COR-L47 (cell line): Measurements from ENCODE around the gene ANKRD44.

Source experiments
- DNase-seq: peaks from one replicate; lab custom pipeline; 2025; lab: John Stamatoyannopoulos, UW

Gene ANKRD44

GRCh38 chr2:196952936-196953335 is 357.6 kb downstream of the ANKRD44 start:
- DNase-seq = no peak

GRCh38 chr2:196951973-196952372 is 358.6 kb downstream of the ANKRD44 start:
- no peak for DNase-seq

- DNase-seq = no peak
These were observed 361.5 kb downstream of the ANKRD44 start for GRCh38 chr2:196949116-196949515.

- no peak for DNase-seq
These were observed 366.0 kb downstream of the ANKRD44 start for GRCh38 chr2:196944570-196944969.

GRCh38 chr2:196941398-196942078 is 369.0 kb downstream of the ANKRD44 start:
- no peak for DNase-seq

- DNase-seq = no peak
These were observed 371.2 kb downstream of the ANKRD44 start for GRCh38 chr2:196939371-196939770.
